Measurements from ENCODE around the gene NEXN.
"Not testable (repeated sequence)": the region's sequence is repeated elsewhere in the genome, so short reads cannot be mapped to it uniquely, and the experiment has no call there.

Gene NEXN

DNA sequence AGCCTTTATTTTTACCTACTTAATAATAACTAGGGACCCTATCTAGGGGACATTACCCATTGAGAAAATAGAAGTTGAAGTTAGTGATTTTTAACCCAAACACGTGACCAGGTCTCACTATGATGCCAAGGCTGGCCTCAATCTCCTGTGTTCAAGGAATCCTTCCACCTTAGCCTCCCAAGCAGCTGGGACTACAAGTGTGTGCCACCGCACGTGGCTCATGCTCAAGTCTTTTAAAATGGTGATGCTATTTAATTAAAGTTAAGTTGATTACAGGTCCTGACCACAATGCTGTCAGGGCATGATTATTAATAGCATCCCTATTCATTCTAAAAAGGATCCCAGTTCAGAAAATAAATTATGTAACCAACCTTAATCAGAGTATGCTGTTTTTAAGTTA lies 65.5 kb downstream of the NEXN start:
- no peak overlapping the region for H3K4me3 ChIP-seq (ENCODE audit: low read length)
- DNase-seq (ENCODE audit: low read depth, low spot score), result no peak

DNA sequence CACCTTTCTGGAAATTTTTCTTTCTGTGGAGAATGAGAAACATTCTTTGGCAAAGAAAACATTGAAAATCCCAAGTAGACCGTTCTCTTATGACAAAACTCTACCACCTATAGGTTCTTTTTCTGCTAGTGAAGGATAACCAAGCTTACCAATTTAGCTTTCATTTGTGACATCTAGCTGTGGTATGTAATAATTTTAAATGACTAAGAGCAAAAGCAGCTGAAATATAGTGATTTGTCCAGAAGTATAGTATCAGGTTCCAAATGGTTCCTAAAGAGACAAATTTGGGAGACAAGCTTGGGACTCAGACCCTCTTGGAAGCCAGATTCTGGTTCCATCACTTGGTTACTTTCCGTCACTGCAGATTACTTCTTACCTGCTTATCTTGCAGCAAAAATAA lies 66.1 kb downstream of the NEXN start:
- no peak overlapping the region for H3K4me3 ChIP-seq (ENCODE audit: low read length)
- no peak for DNase-seq (ENCODE audit: low read depth, low spot score)

DNA sequence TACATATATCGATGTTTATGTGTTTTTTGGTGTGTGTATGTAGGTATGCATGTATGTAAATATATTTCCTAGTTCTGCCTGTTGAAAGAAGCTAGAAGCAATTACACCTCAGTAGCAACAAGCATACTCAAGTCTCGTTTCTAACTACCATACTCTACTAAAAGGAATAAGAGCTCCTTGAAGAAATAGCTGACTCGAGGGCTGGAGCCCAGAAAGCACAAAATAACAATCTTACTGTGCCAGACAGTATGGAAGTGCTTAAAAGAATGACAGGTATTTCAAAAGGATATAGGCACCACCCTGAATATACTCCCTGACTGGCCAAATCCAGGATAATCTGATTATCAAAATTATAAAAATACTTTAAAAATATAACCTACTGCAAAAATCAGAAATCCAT lies 67.3 kb downstream of the NEXN start:
- no peak for DNase-seq (ENCODE audit: low read depth, low spot score)

DNA sequence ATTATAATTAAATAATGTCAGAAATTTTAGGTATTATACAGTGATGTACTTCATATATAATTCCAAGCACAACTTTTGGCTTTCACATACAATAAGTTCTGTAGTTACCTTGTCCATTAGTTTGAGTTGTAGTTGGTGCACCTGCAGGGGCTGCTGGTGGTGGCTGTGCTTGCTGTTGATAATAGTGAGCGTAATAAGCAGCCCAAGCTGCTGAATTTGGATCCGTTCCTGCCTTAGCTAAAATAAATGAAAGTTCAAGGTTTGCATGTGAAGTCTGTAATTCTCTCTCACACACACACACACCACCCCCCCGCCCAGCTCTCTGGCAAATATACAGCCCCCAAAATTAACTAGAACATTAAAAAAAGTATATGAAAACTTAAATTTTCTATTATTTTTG lies 68.0 kb downstream of the NEXN start:
- no peak for DNase-seq (ENCODE audit: low read depth, low spot score)
- no peak overlapping the region for H3K4me3 ChIP-seq (ENCODE audit: low read length)

More for the DNA sequence above, 67.3 kb downstream of the NEXN start:
- no peak overlapping the region for H3K4me3 ChIP-seq (ENCODE audit: low read length)

DNA sequence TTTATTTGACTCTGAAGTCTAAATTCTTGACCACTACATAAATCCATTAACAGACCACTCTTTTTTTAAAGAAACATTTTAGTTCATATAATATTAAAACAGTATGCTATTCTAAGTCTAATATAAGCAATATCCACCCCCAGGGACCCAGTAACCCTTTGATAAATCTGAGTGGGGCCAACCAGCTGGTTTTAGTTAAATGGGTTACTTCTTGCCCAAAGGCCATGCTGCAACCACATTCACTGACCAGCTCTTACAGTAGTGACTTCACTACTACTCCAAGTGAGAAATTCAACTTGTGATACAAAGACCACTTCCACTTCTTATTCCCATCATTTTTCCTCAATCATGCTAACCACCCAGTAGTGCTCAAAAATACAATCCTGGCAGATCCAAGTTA lies 70.0 kb downstream of the NEXN start:
- DNase-seq (ENCODE audit: low read depth, low spot score), result no peak
- no peak overlapping the region for H3K4me3 ChIP-seq (ENCODE audit: low read length)

DNA sequence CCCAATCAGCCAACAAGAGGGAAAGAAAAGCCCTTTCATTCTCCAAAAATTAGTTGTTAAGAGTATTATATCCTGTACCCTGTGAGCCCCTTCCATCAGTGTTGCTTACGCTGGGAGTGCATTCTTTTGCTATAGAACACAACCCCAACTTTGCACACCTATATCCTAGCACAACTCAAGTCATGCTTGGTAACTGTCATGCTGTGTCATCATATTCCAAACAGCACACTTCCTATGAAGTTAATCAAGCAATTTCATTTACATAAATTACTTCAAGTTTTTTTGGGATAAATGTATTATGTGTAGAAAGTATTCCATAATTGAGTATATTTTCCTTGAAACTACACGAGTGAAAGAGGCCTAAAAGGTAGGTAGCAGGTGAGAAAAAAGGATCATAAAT lies 70.4 kb downstream of the NEXN start:
- H3K4me3 ChIP-seq (ENCODE audit: low read length), result no peak overlapping the region
- DNase-seq (ENCODE audit: low read depth, low spot score), result no peak

DNA sequence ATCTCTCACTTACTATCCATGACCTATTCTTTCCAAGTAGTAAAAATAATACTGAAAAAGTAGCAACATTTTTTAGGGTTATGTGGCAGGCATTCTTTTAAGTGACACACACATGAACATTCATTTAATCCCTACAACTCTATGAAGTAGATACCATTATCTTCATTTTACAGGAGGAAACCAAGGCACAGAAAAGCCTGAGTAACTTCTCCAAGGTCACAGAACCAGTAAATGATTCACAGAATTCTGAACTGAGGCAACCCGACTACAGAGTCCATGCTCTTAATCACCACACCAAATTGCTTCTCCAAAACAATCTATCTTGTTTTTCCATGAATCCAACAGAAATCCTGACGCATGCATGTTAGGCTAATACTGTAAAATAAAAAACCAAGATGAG lies 73.0 kb downstream of the NEXN start:
- DNase-seq (ENCODE audit: low read depth, low spot score), result no peak
- no peak overlapping the region for H3K4me3 ChIP-seq (ENCODE audit: low read length)

DNA sequence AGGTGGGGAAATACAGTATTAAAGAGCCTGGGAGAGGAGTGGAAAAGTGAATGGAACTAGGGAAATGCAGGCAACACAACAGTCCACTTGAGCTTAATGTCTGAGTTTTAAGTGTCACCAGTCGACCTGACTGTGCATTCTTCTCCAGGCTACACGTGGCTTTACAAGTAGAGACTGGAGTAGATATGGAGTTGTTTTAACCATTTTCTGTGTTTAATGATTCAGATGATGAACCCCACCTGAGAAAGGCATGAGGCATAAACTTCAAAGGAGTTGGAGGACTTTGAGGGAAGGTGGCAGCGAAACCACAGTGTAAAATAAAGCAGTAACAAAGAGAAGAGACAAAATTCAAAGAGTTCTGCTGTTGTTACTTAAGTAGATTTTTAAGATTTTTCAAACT lies 77.9 kb downstream of the NEXN start:
- DNase-seq (ENCODE audit: low read depth, low spot score), result peak; percentile 67
- no peak overlapping the region for H3K4me3 ChIP-seq (ENCODE audit: low read length)

DNA sequence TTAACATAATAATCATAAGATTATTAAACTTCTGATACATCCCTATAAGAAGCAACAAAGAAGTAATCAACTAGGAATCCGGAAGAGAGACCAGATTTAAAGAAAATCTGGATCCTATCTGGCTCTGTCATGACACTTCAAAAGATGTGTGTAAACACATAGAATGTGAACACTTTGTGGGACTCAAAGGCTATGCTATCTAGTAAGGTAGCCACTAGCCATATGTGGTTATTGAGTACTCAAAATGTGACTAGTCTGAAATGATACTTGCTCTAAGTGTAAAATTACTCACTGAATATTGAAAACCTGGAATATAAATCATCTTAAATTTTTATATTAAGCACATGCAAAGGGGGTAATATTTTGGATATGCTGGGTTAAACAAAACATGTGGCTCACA lies 81.8 kb downstream of the NEXN start:
- H3K4me3 ChIP-seq (ENCODE audit: low read length), result no peak overlapping the region
- no peak for DNase-seq (ENCODE audit: low read depth, low spot score)

DNA sequence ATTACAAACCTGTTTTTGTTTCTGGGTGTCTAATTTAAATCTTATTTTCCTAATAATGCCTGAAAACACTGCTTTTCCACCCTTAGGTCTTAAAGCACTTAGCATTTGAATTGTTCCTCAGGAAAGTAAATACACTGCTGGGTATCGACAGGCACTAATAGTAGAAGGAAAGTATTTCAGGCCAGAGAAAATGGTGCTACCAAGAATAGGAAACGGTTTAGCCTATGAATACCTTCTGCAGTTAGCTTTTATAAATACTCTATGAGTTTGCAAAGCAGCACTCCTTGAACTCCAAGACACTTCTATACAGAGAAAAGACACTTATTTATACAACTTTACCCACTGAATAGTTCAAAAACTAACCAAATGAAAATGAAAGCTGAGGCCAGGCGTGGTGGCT lies 83.7 kb downstream of the NEXN start:
- H3K4me3 ChIP-seq (ENCODE audit: low read length), result no peak overlapping the region
- DNase-seq (ENCODE audit: low read depth, low spot score), result no peak

DNA sequence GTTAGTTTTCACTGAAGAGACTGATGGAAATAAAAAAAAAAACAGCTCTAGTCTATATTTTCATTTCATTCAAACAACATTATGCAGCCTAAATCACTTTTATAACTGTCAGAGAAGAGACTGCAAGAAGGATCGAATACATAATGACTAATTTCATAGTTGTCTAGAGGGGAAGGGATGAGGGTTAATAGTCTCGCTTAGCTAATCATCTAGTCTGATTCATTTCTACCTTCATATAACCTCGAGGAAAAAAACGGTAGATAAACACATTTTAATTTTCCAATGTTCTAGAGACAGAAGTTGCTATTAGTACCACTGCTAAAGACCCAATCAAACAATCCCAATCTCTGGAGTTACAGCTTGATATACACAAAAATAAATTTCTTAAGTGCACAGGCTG lies 87.0 kb downstream of the NEXN start:
- no peak for DNase-seq (ENCODE audit: low read depth, low spot score)
- H3K4me3 ChIP-seq (ENCODE audit: low read length), result no peak overlapping the region

DNA sequence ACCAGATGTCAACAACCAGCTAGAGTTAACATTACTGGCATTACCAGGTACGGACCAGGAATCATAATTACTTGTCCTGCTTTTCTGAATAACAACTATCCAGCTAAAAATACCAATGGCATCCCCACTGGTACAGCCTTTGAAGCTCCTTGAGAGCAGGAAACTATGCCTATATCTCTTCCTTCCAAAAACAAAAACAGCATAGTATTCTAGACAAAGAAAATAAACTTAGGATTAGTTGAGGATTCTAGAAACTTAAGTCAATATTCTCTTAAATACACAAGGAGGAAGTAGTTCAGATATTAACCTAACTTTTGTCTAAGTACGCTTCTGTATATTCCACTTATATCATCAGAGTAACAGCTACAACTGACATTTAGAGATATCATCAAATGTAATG lies 87.5 kb downstream of the NEXN start:
- DNase-seq (ENCODE audit: low read depth, low spot score), result no peak

DNA sequence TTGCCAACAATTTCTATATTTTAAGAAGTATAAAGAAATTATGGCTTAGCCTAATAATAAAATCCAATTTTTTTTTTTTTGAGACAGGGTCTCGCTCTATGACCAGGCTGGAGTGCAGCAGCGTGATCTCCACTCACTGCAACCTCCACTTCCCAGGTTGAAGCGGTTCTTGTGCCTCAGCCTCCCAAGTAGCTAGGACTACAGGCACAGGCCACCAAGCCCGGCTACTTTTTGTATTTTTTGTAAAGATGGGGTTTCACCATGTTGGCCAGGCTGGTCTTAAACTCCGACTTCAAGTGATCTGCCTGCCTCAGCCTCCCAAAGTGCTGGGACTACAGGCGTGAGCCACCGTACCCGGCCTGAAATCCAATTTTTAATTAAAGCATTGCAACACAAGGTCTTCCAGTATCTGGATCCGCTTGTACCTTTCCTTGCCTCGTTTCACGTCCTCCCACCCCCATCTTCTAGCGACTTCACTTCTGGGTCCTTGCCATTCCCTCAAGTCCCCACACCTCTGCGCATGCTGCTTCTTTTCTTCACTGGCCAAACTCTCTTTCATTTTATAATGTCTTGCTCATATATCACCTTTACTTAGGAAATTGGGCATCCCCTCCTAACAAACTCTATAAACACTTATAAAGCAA lies 88.1 kb downstream of the NEXN start:
- no peak overlapping the region; the same call in 1 of the 2 replicates for H3K4me3 ChIP-seq (ENCODE audit: low read length)
- DNase-seq (ENCODE audit: low read depth, low spot score), result no peak

More for the DNA sequence above, 87.5 kb downstream of the NEXN start:
- no peak overlapping the region for H3K4me3 ChIP-seq (ENCODE audit: low read length)

DNA sequence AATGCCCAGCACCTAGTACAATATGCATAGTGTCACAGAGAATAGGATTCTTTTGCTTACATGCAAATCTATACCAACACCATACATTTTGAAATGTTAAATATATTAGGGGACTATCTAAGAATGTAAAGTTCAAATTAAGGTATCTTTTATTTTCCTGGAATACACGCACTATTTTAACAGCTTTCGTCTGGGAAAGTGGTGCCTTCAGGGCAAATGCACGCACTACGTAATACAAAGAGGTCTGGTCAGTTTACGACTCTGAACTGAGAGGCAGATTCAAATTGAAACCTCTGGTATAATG lies 89.5 kb downstream of the NEXN start:
- no peak for DNase-seq (ENCODE audit: low read depth, low spot score)
- H3K4me3 ChIP-seq (ENCODE audit: low read length), result peak overlapping the region; percentile 100

DNA sequence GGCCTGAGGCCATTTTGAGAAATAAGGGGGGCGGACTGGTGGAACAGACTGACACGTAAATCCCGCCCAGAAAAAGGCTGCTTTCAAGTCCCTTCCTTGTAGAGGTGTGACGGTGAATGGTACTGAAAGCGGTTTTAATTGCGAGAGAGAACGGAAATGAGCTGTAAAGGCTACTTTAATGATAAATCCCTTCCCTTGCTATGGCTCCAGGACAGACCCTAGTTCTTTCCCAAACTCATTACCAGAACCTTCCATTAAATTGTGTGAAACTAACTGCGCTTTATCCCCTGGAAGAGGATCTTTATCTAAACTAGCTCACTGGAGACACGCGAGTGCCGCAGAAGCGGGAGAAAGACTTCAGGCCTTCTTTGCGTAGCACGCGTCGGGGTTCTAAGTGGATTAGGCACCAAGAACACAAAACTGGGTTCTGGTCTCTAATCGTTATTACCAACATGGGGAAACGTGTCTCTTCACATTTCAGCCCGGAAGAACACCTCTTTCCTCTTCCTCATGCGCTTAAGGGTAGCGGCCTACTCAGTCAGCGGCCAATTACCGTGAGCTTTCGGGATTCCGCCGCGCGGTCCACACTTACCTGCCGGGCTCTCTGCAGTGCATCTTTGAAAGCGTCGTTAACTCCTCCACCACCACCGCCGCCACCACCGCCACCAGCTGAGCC lies 90.0 kb downstream of the NEXN start:
- DNase-seq (ENCODE audit: low read depth, low spot score), result peak; percentile 91
- peak overlapping the region; percentile 100 for H3K4me3 ChIP-seq (ENCODE audit: low read length)

DNA sequence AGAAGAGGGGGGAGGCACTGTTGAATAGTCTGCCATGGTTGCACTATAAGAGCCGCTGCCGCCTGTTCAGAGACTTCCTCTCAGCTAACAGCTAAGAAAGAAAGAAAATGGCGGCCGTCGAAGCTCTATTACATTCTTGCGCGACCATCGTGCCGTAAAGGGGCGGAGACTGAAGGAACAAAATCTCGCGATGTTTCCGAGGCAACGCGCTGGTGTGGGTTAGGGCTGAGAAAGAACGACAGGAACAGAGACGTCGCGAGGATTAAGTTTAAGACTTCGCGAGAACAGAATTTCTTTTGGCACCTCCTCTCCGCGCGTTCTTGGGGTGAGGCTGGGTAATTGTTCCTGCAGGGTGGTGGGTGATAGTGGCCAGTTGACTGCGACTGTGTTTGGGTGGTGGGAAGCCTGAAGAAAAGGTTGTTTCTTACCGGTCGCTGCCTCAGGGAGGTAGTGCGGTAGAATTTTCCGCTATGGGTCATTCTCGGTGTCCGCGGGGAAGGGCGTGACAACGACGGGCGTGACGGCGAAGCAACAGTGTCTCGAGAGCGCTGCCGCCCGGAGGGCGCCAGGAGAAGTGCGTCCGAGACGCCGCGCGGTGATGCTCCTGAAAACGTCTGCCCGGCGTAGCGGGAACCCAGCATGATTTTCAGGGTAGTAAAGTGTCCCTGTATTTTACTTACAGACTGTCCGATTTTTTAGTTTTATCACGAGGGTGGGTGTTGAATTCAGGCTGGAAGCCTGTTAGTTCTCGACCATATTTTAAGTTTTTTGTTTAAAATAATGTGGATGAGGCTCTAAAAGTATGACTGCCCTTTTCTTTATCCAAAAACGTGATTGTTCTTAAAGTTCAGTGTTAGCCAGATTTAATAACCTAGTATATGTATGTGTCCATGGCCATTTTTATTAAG lies 90.8 kb downstream of the NEXN start, which contains the start of gene FUBP1:
TSS of gene FUBP1 (minus strand) at position 104 of the 908 bp plus-strand sequence. CDS start at position 36, 68 bp downstream.
- DNase-seq (ENCODE audit: low read depth, low spot score), result peak; percentile 99
- peak within 1 kb of the TSS; percentile 100 for H3K4me3 ChIP-seq (ENCODE audit: low read length)

DNA sequence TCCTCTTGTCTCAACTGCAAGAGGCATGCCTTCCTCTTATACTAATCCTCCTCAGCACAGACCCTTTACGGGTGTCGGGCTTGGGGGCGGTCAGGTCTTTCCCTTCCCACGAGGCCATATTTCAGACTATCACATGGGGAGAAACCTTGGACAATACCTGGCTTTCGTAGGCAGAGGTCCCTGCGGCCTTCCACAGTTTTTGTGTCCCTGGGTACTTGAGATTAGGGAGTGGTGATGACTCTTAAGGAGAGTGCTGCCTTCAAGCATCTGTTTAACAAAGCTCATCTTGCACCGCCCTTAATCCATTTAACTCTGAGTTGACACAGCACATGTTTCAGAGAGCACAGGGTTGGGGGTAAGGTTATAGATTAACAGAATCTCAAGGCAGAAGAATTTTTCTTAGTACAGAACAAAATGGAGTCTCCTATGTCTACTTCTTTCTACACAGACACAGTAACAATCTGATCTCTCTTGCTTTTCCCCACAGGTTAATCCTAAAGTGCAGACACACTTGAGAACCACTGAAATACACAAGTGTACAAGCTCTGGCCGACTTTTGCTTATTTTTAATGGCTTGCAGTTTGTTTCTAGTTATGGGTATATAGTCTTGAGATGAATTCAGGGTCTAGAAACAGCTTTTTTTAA lies 95.0 kb downstream of the NEXN start:
- not testable (repeated sequence) for H3K4me3 ChIP-seq (ENCODE audit: low read length); DNase-seq (ENCODE audit: low read depth, low spot score)

DNA sequence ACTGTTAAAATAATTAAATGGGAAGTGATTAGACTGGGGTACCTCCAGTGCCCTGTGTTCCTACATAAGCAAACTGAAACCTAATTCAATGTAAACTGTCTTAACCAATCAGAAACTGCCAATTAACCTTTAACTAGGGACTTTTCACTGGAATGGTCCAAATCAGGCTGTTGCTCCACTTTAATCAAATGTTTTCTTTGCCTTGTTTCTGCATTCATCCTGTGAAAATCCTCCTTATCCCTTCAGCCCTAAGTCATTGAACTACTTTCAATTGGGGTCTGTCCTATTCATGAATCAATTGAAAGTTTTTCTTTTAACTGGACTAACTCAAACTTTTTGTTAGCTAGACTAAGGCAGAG lies 95.6 kb downstream of the NEXN start:
- DNase-seq (ENCODE audit: low read depth, low spot score), result no peak
- H3K4me3 ChIP-seq (ENCODE audit: low read length), result no peak overlapping the region

DNA sequence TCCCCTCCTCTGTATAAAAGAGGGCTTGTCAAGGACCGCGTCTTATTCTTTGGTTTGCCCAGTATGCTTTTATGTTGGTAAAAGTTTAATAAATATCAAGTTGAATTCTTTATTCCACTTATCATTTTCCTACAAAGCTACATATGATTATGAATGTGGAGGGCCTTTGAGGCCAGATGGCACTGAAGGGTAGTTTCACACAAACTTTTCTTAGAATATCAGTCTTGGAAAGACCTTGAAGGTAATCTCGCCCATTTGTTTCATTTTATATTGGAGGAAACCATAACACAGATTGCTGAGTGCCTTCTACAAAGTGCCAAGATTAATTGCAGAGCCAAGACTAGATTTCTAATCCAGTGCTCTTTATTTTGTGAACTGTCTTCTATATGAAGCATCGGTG lies 96.2 kb downstream of the NEXN start:
- H3K4me3 ChIP-seq (ENCODE audit: low read length), result no peak overlapping the region
- DNase-seq (ENCODE audit: low read depth, low spot score), result no peak

DNA sequence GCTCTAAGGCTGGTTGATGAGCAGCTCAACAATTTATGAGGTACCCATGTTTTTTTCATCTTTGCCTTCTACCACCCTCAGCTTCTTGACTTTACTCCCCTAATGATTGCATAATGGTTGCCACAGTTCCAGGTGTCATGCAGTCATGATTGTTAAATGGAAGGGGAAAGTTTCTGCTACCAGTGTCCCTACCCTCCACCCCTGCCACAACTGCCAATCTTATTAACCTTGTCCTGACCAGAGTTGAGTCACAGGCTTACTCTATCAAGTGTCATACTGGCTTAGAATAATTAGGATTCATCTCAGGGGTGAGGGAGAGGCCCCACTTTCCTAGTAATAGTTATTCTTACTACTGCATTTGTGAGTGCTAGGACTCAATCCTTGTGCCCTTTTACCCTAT lies 98.4 kb downstream of the NEXN start:
- DNase-seq (ENCODE audit: low read depth, low spot score), result no peak
- no peak overlapping the region for H3K4me3 ChIP-seq (ENCODE audit: low read length)

Data from Jurkat, Clone E6-1 (cell line).